Epithelial cell of prostate (primary cell): Measurements from ENCODE around the gene GLRA2.
A peak's percentile ranks its signal among the peaks of the same experiment; 100 is the strongest.

ENCODE experiments used
- DNase-seq: peaks from one replicate; pipeline ENCODE4 v3.0.0-alpha.2; 2011; ENCODE audit warnings: low read depth, low spot score
- H3K27ac ChIP-seq: fragments of 450-650 bp; 2 replicates; pipeline ENCODE4 v1.5.1; 2017; ENCODE audit warnings: mild to moderate bottlenecking

GLRA2 gene

DNA sequence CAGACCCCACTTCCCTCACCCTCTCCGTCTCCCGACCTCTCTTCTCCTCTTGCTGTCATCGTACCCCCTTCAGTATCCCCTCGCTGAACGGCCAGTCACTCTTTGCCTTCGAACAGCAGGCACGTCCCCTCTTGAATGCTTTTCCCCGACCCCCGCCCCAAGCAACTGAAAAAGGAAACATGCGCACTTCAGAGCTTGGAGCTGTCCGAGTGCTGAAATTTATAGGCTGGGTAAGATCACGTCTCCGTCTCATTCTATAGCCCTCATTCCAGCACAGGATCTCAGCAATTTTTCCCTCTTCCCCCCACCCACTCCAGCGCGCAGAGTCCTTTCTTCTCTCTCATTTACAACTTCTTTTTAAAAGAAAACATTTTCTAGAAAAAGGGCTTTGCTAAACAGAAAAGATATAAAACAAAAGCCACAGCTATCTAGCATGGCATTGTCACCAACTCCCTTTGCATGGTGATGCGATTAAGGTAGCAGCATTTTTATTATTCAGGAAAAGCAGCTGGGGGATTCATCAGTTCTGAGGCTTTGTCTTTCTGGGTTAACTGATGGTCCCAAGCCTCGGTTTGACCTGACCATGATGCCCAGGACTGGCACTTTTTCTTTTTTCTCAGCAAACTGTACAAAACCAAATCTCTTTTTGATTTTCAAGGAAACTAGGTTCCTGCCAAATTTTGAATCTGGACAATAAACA, at the start of gene GLRA2:
Gene GLRA2 (plus strand): TSS at position 247 of the 700 bp plus-strand sequence. CDS start 522 bp downstream, outside the sequence.
- H3K27ac ChIP-seq: no peak within 1 kb of the TSS
- no peak for DNase-seq

DNA sequence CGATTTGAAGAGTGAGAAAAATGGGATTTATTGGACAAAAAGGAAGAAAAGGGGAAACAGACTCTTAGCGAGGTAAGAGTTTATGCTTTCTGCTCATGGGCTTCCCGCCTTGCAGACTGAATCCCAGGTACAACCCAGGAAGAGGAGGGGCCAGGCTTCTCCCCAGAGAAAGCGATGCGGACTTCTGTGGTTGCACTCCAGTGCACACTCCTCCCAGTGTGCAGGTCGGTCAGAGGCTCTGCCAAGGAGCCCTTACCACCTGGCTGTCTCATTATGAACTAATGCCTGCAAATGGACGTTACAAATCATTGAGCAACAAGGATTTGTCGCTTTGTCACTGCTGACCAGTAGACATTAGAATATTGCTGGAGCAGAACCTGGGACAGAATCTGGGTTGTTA, 39.9 kb upstream of the GLRA2 start:
- no peak overlapping the region for H3K27ac ChIP-seq
- DNase-seq: no peak

DNA sequence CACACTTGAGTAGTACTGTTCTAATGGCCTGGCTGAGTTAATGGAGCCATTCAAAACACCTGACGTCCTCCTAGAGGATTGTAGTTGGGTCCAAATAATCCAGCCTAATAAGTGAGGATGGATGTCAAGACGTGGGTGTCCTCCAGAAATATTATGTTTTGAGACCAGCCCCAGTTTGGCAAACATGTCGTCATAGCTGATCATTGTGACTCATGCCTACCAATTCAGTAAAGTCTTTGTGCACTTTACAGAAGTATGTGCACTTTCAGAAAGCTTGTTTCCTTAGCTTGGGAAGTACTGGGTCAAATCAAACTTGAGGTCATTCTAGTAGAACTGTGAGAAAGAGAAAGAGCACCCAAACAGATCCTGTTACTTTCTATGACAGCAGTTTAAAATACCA, 37.6 kb upstream of the GLRA2 start:
- no peak for DNase-seq
- no peak overlapping the region for H3K27ac ChIP-seq

DNA sequence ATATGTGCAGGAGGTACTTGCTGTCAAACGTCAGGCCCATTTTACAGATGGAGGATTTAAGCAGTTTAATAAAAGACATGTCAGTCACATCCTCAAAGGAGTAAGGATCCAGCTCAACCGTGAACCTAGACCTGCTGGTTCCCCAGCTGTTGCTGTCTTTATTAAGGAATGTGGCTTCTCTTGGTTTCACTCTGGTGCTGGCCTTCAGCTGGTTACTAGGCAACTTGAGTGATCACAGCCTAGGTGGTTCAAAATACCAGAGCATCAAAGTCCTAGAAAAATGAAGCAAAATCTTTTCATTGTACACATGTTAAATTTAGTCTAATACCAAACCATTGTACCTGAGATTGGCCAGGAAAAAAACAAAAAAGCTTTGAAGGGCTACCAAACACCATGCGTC, 32.7 kb upstream of the GLRA2 start:
- no peak for DNase-seq
- H3K27ac ChIP-seq: no peak overlapping the region

DNA sequence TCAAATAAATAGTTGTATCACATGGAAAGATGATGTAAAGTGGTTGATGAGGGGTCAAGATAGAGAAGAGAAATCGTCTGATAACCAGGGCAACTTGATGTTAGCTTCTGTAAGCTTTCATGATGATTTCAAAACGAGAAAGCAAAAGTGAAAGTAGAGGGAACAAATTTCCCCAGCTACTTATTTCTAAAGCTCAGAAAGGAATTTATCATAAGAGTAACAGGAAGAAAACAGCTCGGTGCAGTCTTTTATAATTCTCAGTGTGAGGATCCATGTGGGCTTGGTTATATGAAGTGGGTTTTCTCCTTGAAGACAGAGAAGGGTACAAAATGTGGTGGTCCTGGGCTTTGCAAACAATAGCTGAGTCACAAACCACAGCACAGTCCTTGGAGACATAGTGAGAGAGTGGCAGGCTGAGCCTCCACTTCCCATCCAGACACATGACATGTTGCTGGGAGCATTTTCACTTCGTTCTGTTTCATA, 32.1 kb upstream of the GLRA2 start:
- no peak for DNase-seq

DNA sequence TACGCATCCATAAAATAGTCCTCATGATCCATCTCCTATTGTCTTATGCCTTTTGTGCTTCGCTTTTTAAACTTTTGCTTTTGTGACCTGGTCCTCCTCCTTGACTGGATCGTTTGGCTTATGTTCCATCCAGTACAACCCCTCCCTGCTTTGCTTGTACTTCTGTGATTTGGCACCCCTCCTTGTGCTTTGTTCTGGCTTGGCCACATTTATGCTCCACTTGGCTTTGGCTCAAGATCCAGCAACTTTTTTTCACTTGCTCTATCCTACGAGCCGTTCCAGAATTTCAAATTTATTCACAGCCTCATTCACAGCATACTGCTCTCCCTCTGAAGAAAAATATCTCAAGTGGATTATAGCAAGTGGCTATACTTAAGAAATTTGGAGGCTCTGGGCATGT, 28.0 kb upstream of the GLRA2 start:
- no peak overlapping the region for H3K27ac ChIP-seq
- no peak for DNase-seq

More for the DNA sequence above, 32.1 kb upstream of the GLRA2 start:
- no peak overlapping the region for H3K27ac ChIP-seq

DNA sequence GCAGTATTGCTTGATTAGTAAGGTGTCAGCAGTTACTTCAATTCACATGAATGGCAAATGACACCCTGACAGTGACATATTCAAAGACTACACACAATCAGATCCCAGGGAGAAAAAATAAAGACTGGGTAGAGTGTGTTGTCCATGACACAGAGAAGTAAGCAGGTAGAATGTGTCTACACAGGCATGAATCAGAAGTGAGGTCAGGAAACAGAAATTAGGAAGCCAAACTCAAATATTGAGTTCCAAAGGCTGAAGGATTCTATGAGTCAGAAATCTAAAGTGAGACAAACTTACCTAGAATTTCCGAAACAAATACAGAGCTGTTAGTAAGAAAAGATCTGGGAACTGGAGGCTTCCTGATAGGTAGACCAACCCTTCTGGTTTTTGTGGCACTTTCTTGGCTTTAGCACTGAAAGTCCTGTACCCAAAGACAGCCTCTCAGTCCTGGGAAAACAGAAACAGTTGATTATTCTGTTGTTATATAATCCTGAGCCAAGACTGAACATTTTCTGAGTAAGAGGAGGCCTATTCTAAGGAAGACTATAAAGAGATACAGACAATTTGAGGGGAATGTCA, 24.3 kb upstream of the GLRA2 start:
- peak overlapping the region; percentile 77 for H3K27ac ChIP-seq
- DNase-seq: peak; percentile 40

DNA sequence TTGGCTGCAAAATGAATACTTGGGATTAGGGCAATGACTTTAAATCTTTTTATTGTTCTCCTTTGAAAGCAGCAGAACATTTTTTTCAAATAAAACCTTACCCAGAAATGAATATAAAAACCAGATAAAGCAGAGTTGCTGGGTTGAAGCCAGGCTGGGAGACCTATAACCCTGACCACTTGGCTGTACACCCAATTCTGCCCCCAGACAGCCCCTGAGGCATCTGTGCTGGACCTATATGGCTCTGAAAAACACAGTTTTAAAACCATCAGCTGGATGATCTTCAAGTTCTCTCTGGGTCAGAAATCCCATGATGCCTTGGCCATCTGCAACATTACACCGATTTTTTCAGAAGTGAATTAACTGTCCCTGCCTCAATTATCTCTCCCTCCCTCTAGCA, 23.7 kb upstream of the GLRA2 start:
- no peak for DNase-seq
- peak overlapping the region; percentile 77 for H3K27ac ChIP-seq

DNA sequence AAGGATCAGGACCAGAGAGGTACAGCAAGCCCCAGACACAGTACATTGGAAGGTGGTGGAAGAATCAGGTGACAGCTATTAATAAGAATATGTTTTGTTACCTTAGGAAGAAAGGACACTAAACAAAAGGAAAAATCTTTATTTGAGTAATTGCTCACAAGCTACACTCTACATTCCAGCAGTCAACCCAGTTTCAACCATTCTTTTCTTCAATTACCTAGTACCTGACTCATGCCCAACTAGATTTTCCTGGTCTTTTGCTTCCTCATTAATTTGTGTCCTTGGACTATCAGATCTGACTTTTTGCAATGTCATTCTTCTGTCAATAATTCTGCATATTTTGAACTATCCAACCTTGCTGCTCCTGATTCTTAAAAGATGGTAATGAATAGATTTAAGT, 22.5 kb upstream of the GLRA2 start:
- DNase-seq: no peak
- H3K27ac ChIP-seq: peak overlapping the region; percentile 77

DNA sequence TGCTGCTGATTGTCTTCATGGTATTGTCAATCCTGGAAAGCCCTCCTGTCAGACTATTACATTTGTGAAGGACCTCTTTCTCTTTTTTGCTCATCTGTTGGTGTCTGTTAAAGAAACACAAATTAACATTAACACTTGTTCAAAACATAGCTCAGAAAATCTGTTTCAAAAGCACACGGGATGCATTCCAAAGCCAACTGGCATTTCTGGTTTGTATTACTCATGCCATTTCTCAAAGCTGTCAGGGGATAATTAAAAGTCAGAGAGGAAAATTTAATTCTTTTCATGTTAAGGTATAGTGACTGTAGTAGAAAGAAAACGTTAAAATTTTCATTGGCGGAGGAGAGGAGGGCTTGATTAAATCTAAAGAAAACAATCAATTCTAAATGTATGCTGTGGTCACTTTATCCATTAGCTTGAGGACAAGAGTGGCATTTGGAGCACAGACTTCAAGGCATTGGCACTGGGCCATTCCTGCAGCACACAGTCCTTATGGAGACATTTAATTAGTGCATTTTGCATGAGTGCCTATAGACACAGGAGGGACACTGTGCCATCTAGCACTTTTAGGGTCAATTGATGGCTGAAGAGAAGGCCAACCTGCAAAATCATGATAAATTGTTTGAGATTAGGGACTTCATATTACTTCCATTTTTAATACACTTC, 21.2 kb upstream of the GLRA2 start:
- peak overlapping the region; percentile 77 for H3K27ac ChIP-seq
- no peak for DNase-seq

DNA sequence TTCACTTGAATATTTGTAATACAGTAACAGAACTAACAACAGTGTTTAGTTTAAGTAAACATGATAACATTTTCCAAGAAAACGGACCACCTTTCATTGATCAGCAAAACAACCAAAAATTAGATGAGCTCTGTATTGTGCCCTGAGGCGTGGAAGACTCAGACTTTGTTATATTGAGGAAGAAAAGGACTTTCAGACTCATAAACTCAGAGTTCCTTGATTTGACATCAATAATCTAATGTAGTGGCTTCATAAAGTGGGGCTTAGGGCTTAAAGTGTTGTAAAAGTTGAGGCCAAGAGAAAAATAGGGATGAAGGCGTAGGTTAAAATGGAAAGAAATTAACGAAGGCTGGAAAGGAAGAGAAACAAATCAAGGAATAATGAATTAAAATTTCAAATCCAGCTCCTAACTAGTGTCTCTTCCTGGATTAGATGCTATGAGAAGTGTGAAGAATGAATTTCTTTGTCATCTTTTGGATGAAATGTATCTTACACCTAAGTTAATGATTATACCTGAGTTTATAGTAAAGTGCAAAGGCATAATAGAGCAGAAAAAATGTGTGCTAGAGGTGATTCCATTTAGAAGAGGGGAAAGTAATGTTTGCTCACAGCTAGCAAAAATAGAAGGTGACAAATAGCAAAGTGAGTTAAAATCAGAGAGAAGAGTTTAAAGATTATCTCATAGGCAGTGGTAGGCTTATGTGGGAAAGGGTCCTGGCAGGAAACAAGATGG, 19.8 kb upstream of the GLRA2 start:
- no peak for DNase-seq
- no peak overlapping the region for H3K27ac ChIP-seq

DNA sequence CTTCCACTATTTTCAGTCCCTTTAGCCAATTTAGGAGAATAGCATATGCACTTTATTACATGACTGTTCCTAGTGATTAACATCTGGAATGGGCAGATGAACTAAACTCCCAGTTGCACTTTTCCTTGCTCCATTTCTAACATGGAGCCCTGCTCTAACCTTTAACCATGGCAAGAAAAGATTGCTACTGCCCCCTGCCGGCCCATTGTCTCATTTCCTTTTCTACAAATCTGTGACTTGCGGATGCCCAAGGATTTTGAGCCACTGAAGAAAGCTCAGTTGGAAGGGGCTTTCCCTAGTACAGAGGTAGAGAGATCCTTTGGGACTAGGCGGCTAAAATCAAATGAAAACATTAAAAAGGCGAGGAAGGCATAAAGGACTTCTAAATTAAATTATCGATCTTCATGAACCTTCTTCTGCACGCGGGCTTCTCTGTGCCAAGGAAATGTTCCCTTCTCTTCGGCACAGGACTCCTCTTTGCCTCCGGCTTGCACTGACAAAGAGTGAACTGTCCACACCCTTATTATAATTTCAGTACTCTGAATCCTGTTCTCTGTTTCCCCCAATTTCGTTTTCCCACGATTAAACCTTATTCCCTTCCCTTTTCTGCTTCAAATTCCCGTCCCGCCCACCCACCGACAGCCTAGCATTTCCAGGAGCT, 577 bp upstream of the GLRA2 start:
- H3K27ac ChIP-seq: no peak overlapping the region
- no peak for DNase-seq

DNA sequence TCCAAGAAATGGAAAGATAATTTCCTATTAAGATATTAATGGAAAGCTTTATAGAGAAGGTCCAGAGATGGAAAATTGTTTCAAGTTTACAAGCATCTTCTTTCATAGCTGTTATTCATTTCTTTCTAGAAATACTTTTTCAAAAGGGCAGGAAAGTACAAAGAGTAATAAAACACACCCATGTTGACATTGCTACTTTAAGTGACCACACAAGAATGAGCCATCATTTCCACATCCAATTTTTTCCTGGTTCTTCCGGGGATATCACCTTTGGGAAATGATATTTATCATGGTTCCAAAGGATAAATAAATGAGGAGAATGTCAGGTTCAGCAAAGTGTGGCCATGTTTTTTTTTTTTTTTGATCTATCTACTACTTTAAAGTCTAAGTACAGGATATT, 4.5 kb downstream of the GLRA2 start:
- DNase-seq: no peak
- no peak overlapping the region for H3K27ac ChIP-seq

DNA sequence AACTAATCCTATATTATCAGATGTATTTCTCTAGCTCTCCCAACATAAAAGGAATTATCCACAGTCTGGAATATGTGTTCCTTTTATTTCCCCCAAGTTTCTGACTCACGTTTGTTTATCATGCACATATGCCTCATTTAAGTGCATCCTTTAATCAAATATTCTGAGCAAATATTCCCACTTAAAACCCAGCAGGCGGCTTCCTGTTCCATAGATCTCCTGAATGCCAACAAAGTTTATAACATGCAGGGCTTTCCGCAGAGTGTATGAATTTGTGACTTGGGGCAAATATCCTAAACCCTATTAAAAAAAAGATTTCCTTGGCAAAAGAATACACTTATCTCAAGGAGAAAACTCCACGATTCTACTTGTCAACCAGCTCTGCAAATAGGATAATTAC, 16.9 kb downstream of the GLRA2 start:
- H3K27ac ChIP-seq: no peak overlapping the region
- no peak for DNase-seq

DNA sequence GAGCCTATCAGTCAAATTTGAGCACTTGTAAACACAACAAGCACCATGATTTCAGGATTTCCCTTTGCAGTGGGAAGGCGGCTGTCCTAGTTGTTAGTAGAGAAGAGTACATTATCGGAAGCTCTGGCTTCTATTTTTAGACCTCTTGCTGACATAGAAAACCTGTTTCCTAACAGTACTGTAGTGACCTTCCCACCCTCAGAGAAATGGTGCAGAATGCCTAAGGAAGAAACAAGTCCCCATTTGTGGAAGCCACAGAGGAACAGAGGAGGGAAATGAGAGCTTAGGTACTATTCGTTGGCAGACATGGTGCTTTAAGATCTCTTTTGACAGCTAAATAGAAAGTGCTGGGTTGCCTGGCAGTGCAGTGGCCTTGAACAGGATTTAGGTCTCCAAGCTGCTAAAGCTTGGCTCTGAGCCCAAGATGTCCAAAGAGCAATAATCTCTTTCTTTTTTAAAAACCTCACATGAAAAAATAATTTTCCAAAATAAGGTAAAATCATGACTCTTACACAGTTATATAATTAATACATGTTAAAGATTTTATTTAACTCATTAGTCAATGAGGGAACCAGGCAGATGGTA, 24.9 kb downstream of the GLRA2 start:
- no peak overlapping the region for H3K27ac ChIP-seq
- no peak for DNase-seq

DNA sequence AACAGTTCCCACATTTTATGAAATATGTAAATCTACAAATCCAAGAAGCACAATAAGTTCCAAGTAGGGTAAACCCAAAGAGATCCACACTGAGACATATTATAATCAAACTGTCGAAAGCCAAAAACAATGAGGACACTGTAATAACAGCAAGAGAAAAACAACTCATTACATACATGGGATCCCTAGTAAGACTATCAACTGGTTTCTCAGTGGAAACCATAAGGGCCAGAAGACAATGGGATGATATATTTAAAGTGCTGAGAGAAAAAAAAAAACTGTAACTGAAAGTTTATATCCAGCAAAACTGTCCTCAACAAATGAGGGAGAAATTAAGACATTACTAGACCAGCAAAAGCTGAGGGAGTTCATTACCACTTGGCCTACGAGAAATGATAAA, 34.7 kb downstream of the GLRA2 start:
- DNase-seq: no peak
- H3K27ac ChIP-seq: no peak overlapping the region

DNA sequence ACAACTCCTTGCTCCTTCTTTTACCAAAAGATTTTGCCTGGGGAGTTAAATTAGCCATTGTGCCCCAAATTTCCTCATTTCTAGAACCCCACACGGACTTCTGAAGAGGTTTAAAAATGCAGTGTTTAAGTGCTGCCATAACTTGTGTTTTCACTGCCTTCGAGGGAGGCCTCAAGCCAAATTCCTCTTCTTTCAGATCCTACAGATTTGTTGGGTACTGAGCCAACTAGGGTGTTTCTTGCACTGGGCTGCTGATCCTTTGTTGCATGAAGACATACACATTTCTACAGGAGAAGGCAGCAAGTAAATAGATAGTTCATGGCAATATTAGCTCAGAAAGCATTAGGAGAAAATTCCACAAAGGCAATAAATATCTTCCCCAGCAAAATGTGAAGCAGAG, 43.8 kb downstream of the GLRA2 start:
- no peak for DNase-seq
- no peak overlapping the region for H3K27ac ChIP-seq

DNA sequence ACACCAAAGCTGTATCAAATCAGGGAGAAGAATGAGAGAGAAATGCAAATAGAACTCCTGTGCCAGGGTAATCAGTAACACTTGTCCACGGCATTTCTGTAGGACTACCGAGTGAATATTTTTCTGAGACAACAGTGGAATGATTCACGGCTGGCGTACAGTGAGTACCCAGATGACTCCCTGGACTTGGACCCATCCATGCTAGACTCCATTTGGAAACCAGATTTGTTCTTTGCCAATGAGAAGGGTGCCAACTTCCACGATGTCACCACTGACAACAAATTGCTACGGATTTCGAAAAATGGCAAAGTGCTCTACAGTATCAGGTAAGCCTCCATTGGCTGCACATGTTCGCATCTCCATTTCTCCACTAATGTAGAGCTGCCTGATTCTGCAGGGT, 51.7 kb downstream of the GLRA2 start:
- no peak overlapping the region for H3K27ac ChIP-seq
- DNase-seq: no peak

DNA sequence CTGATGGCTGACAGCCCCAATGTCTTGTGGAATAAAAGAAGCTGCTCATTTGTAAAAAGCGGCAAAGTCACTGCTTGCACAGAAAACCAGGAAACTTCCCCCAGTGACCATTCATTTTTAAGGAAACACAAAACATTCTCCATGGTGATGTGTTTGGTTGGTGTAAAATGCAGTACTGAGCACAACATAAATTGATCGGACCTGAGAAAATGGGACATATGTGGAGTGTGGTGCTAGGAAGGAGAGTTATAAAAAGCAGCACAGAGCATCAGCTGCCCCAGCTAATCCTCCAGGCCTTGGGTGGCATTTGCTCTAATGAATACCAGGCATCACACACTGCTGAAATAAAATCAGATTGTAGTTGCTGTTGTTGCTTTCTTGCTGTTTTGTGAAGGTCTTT, 55.2 kb downstream of the GLRA2 start:
- H3K27ac ChIP-seq: no peak overlapping the region
- DNase-seq: no peak

DNA sequence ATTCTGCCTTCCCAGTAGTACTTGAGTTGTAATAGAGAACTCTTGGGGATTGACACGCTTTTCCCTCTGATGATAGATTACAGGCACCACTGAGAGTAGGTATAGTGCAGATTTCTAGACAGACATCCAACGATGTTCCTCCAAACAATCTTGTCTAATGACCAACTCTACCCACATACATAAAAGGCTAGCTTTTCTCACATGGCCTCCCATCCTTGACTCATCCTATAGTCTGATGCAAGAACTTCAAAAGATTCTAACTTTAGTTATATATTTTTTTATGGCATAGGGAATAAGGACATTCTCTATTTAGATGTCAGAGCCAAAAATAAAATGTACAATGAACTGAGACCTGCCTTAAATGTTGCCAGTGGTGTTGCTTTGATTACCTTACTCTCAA, 60.9 kb downstream of the GLRA2 start:
- no peak overlapping the region for H3K27ac ChIP-seq
- no peak for DNase-seq
